HCT116 (cell line): ENCODE data around the gene SH3BGR.

Experiments
- CTCF ChIP-seq, 3 experiments: fragments of 200-600 bp in 1 of 3; sonication (generic) in 1 of 3; IDR thresholded peaks in 2 of 3; conservative IDR thresholded peaks in 1 of 3; 2 replicates each; pipeline ENCODE4 v1.5.1; 2012 to 2017; ENCODE audit warnings: low read depth in 2 of 3, low read length in 2 of 3, antibody characterized with exemption in 1 of 3, borderline replicate concordance in 1 of 3, control low read depth in 1 of 3, mild to moderate bottlenecking in 1 of 3, mixed read lengths in 1 of 3, mixed run types in 1 of 3, moderate library complexity in 1 of 3; ENCODE audit not compliant: insufficient read depth in 1 of 3
- EZH2 ChIP-seq: fragments of 200-600 bp; sonication (generic); IDR thresholded peaks from 2 replicates; pipeline ENCODE4 v1.6.1; 2017; ENCODE audit warnings: antibody characterized with exemption, mixed run types
- JUND ChIP-seq: IDR thresholded peaks from 2 replicates; pipeline ENCODE4 v1.6.1; 2012
- MAX ChIP-seq: IDR thresholded peaks from 2 replicates; pipeline ENCODE4 v1.6.1; 2012
- SIN3A ChIP-seq: IDR thresholded peaks from 2 replicates; pipeline ENCODE4 v1.6.1; 2012; ENCODE audit warnings: low read depth
- YY1 ChIP-seq: IDR thresholded peaks from 2 replicates; pipeline ENCODE4 v1.6.1; 2011; ENCODE audit warnings: low read length, low read depth, moderate library complexity, mild to moderate bottlenecking; ENCODE audit not compliant: insufficient replicate concordance; ENCODE audit errors: extremely low read depth
- ZNF274 ChIP-seq: fragments of 200-500 bp; sonication (Bioruptor generic); IDR thresholded peaks from 2 replicates; pipeline ENCODE4 v1.6.1; 2014; ENCODE audit warnings: mild to moderate bottlenecking, low read depth, low read length, inconsistent platforms

DNA sequence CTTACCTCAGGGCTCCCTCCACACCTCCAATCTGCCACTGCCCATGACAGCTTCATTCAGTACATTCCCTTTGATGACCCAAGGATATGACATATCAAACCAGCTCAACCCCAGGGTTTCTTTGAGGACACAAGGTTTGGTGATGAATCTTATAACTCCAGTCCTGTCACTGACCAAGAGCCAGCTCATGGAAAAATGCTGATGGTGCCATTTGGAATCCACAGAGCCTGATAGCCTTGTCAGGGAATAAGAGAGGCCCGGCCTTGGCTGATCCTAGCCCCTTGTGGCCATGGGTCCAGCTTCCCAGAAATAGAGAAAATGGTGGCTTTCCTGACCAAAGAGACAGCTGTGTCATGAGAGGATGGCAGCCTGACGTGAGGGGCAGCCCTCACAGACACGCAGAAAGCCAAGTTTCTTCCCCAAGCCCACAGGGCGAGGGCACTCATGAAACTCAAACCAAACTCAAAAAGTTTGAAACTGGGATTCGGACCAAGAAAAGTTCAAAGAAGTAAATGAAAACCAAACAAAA is 75.4 kb downstream of the SH3BGR start:
- TF ChIP-seq CTCF (IDR thresholded peaks at IDR 0.05 in 2 of 3, conservative IDR thresholded peaks at IDR 0.05 in 1 of 3; ENCODE audit: borderline replicate concordance in 1 of 3, insufficient read depth in 1 of 3, low read depth in 2 of 3, low read length in 2 of 3) (no peak), MAX (no peak), ZNF274 (no peak), EZH2 (no peak), YY1 (no peak), SIN3A (no peak), JUND (no peak)
